ENCODE results near the gene BEGAIN.

Gene BEGAIN

DNA sequence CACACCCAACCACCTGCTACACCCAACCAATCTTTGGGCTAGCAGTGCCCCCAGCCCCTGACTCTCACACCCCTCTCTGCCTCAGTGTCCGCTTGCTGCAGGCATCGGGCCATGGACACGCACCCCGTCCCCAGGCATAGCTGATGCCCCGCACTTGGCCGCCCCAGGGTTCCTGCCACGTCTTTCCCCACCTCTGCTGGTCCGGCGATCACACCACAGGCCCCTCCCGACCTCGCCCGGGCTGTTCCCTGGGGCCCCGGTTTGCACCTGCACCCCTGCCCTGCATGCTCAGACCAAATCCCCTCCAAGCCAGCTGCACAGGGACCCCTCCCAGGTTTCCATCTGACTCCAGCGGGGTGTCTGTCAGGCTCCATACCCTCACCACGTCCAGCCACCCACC lies 38.3 kb downstream of the BEGAIN start:
- no peak overlapping the region for H3K4me3 ChIP-seq (ENCODE audit: low read depth, low read length, poor library complexity, severe bottlenecking)
- H3K36me3 ChIP-seq (ENCODE audit: insufficient read depth, low read length) = no peaks in the 10 kb centered on the region
- peaks cover 3% of the 10 kb centered on the region for H3K4me1 ChIP-seq (ENCODE audit: insufficient read depth, low read length, severe bottlenecking)
- no peaks in the 10 kb centered on the region for H4K20me1 ChIP-seq (ENCODE audit: insufficient read depth, low read length)
- no peaks in the 10 kb centered on the region for H3K79me2 ChIP-seq (ENCODE audit: insufficient read depth, low read length)
- H3K9ac ChIP-seq (ENCODE audit: low read length) = no peak overlapping the region
- H3K27ac ChIP-seq (ENCODE audit: low read depth, low read length, poor library complexity, severe bottlenecking) = no peak overlapping the region
- H3K27me3 ChIP-seq (ENCODE audit: insufficient read depth, low read length) = no peaks in the 10 kb centered on the region; the same call in 1 of the 2 replicates
- no peaks in the 10 kb centered on the region for H3K9me2 ChIP-seq (ENCODE audit: low read depth, low read length)
- H3K4me2 ChIP-seq (ENCODE audit: low read length) = no peak overlapping the region
- H3K9me3 ChIP-seq (ENCODE audit: low read length) = no peaks in the 10 kb centered on the region
- TF ChIP-seq, protein P1, sequence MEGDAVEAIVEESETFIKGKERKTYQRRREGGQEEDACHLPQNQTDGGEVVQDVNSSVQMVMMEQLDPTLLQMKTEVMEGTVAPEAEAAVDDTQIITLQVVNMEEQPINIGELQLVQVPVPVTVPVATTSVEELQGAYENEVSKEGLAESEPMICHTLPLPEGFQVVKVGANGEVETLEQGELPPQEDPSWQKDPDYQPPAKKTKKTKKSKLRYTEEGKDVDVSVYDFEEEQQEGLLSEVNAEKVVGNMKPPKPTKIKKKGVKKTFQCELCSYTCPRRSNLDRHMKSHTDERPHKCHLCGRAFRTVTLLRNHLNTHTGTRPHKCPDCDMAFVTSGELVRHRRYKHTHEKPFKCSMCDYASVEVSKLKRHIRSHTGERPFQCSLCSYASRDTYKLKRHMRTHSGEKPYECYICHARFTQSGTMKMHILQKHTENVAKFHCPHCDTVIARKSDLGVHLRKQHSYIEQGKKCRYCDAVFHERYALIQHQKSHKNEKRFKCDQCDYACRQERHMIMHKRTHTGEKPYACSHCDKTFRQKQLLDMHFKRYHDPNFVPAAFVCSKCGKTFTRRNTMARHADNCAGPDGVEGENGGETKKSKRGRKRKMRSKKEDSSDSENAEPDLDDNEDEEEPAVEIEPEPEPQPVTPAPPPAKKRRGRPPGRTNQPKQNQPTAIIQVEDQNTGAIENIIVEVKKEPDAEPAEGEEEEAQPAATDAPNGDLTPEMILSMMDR (IDR thresholded peaks at IDR 0.05; ENCODE audit: low read length) = no peak
- no peak for TF ChIP-seq EZH2 (IDR thresholded peaks at IDR 0.05; ENCODE audit: borderline replicate concordance, low read length)
- H3F3A ChIP-seq (ENCODE audit: insufficient read depth, low read length) = no peaks in the 10 kb centered on the region
- H2AFZ ChIP-seq (ENCODE audit: low read length) = no peak overlapping the region

DNA sequence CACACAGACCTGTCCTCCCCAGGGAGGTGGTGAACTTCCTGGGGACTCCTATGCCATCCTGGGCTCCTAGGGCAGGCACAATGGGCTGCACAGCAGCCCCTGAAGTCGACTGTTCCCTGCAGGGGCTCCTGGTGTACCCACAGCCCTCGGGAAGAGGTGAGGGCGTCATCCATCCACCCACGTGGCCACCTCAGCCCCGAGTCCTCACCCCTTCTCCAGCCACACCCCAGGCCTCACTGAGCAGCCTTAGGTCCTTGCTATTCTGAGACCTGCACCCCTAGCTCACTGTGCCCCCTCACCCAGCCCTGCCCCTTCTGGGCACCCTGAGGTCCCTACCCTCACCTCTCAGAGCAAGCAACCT lies 38.9 kb downstream of the BEGAIN start:
- TF ChIP-seq EZH2 (IDR thresholded peaks at IDR 0.05; ENCODE audit: borderline replicate concordance, low read length) = no peak
- TF ChIP-seq, protein P1 (IDR thresholded peaks at IDR 0.05; ENCODE audit: low read length) = no peak
- H3K9me2 ChIP-seq (ENCODE audit: low read depth, low read length) = no peaks in the 10 kb centered on the region
- H3K79me2 ChIP-seq (ENCODE audit: insufficient read depth, low read length) = no peaks in the 10 kb centered on the region
- no peak overlapping the region for H2AFZ ChIP-seq (ENCODE audit: low read length)
- peaks cover 3% of the 10 kb centered on the region for H3K4me1 ChIP-seq (ENCODE audit: insufficient read depth, low read length, severe bottlenecking)
- no peaks in the 10 kb centered on the region; the same call in 1 of the 2 replicates for H3K27me3 ChIP-seq (ENCODE audit: insufficient read depth, low read length)
- H3F3A ChIP-seq (ENCODE audit: insufficient read depth, low read length) = no peaks in the 10 kb centered on the region
- H3K4me3 ChIP-seq (ENCODE audit: low read depth, low read length, poor library complexity, severe bottlenecking) = no peak overlapping the region
- H3K9me3 ChIP-seq (ENCODE audit: low read length) = no peaks in the 10 kb centered on the region
- H3K36me3 ChIP-seq (ENCODE audit: insufficient read depth, low read length) = no peaks in the 10 kb centered on the region
- no peak overlapping the region for H3K27ac ChIP-seq (ENCODE audit: low read depth, low read length, poor library complexity, severe bottlenecking)
- H3K9ac ChIP-seq (ENCODE audit: low read length) = no peak overlapping the region
- H3K4me2 ChIP-seq (ENCODE audit: low read length) = no peak overlapping the region
- H4K20me1 ChIP-seq (ENCODE audit: insufficient read depth, low read length) = no peaks in the 10 kb centered on the region

GRCh38 chr14:100547633-100548294 lies 39.5 kb downstream of the BEGAIN start:
- TF ChIP-seq EZH2 (IDR thresholded peaks at IDR 0.05; ENCODE audit: borderline replicate concordance, low read length) = no peak
- TF ChIP-seq, protein P1 (IDR thresholded peaks at IDR 0.05; ENCODE audit: low read length) = no peak
- no peak overlapping the region for H3K4me3 ChIP-seq (ENCODE audit: low read depth, low read length, poor library complexity, severe bottlenecking)
- H3K79me2 ChIP-seq (ENCODE audit: insufficient read depth, low read length) = no peaks in the 10 kb centered on the region
- no peaks in the 10 kb centered on the region for H3K9me2 ChIP-seq (ENCODE audit: low read depth, low read length)
- no peak overlapping the region for H3K27ac ChIP-seq (ENCODE audit: low read depth, low read length, poor library complexity, severe bottlenecking)
- H3K4me2 ChIP-seq (ENCODE audit: low read length) = no peak overlapping the region
- no peaks in the 10 kb centered on the region for H3F3A ChIP-seq (ENCODE audit: insufficient read depth, low read length)
- H3K4me1 ChIP-seq (ENCODE audit: insufficient read depth, low read length, severe bottlenecking) = peaks cover 3% of the 10 kb centered on the region
- no peaks in the 10 kb centered on the region; the same call in 1 of the 2 replicates for H3K27me3 ChIP-seq (ENCODE audit: insufficient read depth, low read length)
- no peaks in the 10 kb centered on the region for H4K20me1 ChIP-seq (ENCODE audit: insufficient read depth, low read length)
- no peaks in the 10 kb centered on the region for H3K36me3 ChIP-seq (ENCODE audit: insufficient read depth, low read length)
- H3K9ac ChIP-seq (ENCODE audit: low read length) = no peak overlapping the region
- H2AFZ ChIP-seq (ENCODE audit: low read length) = no peak overlapping the region
- H3K9me3 ChIP-seq (ENCODE audit: low read length) = no peaks in the 10 kb centered on the region

Data from OCI-LY1 (cell line).